Natural killer cell treated with Interleukin-12 subunit alpha and Interleukin-12 subunit beta and Interleukin-15 and Interleukin-18, amount 100 ng/mL, for 72 hours (primary cell): ENCODE measurements around the gene PRKCA. TPM values are rescaled to one million over a fixed set of nuclear protein-coding genes. Genes with fewer than 3 reads are reported as not detected.
"Not testable (repeated sequence)": the region's sequence is repeated elsewhere in the genome, so short reads cannot be mapped to it uniquely, and the experiment has no call there.

Experiments used
- ATAC-seq, 2 donors: fragments of 150-1000 bp; cut with Tn5 transposase in 1 of 2; sonication (Bioruptor Pico), chemical (Tn5 transposase) in 1 of 2; 2 replicates each; pipeline ENCODE4 v1.10.0; 2021
- DNase-seq: peaks from one replicate; pipeline ENCODE4 v3.0.0; 2022; ENCODE audit warnings: low spot score
- H3K27ac Mint-ChIP-seq, 2 donors: 1 replicate in 1 of 2; 2 replicates in 1 of 2; pipeline ENCODE4 v1.8.0; 2022; ENCODE audit warnings: mixed read lengths in 2 of 2, mild to moderate bottlenecking in 1 of 2, moderate library complexity in 1 of 2
- H3K27me3 Mint-ChIP-seq, 2 donors: 1 replicate in 1 of 2; 2 replicates in 1 of 2; pipeline ENCODE4 v1.8.0; 2022; ENCODE audit warnings: mixed read lengths in 2 of 2
- H3K36me3 Mint-ChIP-seq: one replicate; pipeline ENCODE4 v1.8.0; 2022; ENCODE audit warnings: mixed read lengths
- H3K4me1 Mint-ChIP-seq, 2 donors: 1 replicate in 1 of 2; 2 replicates in 1 of 2; pipeline ENCODE4 v1.8.0; 2022; ENCODE audit warnings: low read depth in 2 of 2, mixed read lengths in 2 of 2, mild to moderate bottlenecking in 1 of 2
- H3K4me3 Mint-ChIP-seq: one replicate; pipeline ENCODE4 v1.8.0; 2022; ENCODE audit warnings: mixed read lengths
- H3K9me3 Mint-ChIP-seq: 2 replicates; pipeline ENCODE4 v1.8.0; 2022; ENCODE audit warnings: mixed read lengths
- total RNA-seq, 2 donors: library from RNA; stranded (reverse); gene quantifications; one replicate each; pipeline ENCODE4 v1.2.3, GENCODE V29; 2022

PRKCA gene
- total RNA-seq, 2 donors from 2014 or later: 31.1 to 41.1 TPM

DNA sequence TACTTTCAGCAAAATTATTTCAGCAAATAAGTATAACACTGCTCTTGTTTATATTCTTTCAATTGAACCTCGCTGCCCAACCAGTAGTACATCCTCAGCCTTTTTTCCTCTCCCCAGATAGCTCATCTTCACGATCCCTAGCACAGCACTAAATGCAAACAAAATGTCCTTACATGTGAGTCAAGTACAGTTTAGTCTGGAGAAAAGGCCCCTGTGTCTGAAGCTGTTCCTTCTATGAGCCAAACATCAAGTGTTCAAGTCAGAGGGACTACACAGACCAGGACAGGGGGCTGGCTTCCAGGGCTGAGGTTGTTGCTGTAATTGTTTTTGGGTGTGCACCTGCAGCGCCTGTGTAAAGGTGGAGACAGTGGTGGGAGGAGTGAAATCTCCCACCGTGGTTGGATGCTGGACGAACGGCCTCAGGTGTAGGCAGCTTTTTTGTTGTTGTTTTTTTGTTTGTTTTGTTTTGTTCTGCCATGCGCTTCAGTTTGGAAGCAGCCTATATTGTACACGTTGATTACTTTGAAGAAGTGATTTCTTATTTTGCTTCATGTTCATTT lies 147.1 kb downstream of the PRKCA start:
- H3K36me3 Mint-ChIP-seq: no peaks in the 10 kb centered on the region
- no peaks in the 10 kb centered on the region for H3K27me3 Mint-ChIP-seq
- peaks cover 0 to 7% of the 10 kb centered on the region in 2 donors for H3K4me1 Mint-ChIP-seq
- DNase-seq: no peak
- no peaks in the 10 kb centered on the region for H3K9me3 Mint-ChIP-seq
- peak overlapping the region in 1 of 2 donors; percentile 6 for H3K27ac Mint-ChIP-seq
- ATAC-seq: no peak
- H3K4me3 Mint-ChIP-seq: no peak overlapping the region

DNA sequence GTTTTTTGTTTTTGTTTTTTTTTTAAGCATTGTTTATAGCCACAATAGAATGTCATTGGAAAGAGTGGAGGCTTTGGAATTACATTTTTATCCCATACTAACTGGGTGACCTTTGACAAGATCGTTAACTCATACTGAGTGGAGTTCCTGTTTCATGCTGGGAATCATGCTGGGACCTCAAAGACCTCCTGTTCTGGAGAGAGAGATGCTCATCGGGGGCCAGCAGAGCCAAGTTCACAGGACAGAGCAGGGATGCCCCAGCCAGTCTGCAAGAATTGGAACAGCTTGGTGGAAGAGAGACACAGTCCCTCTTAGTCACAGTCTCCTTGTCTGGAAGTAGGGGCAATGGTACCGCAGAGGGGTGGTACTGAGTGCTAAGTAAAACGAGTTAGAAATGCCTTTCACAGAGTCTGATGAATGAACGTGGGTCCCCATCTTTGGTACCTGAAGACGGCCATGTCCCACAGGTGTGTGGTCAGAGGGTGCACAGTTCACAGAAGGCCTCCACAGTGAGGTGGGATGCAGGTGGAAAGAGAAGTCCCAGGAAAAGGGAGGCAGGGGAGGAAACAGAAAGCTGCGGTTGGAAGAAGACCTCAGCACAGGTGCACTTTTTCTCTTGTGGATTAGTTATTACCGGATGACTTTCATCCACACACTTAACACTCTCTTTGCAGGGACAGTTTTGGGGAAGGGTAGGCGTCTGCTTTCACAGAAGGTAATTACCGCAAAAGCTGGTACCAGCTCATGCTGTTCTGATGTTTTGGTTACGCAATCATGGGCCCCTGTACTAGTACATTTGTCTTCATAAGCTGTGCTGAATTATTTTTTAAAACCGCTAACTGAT lies 147.8 kb downstream of the PRKCA start:
- Mint-ChIP-seq H3K36me3 (no peaks in the 10 kb centered on the region), H3K4me3 (no peak overlapping the region), H3K9me3 (no peaks in the 10 kb centered on the region), H3K4me1 (peaks cover 0 to 7% of the 10 kb centered on the region in 2 donors), H3K27me3 (no peaks in the 10 kb centered on the region), H3K27ac (peak overlapping the region in 1 of 2 donors; percentile 6)
- DNase-seq (no peak), ATAC-seq (no peak)

DNA sequence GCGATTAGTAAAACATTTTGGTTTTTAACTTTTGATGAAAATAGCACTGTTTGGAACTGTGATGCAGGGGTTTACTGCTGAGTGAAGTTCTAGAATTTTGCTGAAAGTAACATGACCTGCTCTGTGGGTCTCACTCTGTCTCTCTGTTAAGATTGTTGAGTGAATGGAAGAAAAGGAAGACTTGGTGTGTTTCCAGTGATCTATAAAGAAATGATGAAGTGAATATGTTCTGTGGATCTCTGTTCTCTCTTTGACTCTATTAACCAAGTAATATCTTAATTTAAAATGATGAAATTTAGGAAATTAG lies 148.4 kb downstream of the PRKCA start:
- H3K4me3 Mint-ChIP-seq: no peak overlapping the region
- H3K27ac Mint-ChIP-seq: no peak overlapping the region
- H3K9me3 Mint-ChIP-seq: no peaks in the 10 kb centered on the region
- H3K36me3 Mint-ChIP-seq: no peaks in the 10 kb centered on the region
- no peak for ATAC-seq
- H3K4me1 Mint-ChIP-seq: peaks cover 0 to 7% of the 10 kb centered on the region in 2 donors
- no peaks in the 10 kb centered on the region for H3K27me3 Mint-ChIP-seq
- no peak for DNase-seq

DNA sequence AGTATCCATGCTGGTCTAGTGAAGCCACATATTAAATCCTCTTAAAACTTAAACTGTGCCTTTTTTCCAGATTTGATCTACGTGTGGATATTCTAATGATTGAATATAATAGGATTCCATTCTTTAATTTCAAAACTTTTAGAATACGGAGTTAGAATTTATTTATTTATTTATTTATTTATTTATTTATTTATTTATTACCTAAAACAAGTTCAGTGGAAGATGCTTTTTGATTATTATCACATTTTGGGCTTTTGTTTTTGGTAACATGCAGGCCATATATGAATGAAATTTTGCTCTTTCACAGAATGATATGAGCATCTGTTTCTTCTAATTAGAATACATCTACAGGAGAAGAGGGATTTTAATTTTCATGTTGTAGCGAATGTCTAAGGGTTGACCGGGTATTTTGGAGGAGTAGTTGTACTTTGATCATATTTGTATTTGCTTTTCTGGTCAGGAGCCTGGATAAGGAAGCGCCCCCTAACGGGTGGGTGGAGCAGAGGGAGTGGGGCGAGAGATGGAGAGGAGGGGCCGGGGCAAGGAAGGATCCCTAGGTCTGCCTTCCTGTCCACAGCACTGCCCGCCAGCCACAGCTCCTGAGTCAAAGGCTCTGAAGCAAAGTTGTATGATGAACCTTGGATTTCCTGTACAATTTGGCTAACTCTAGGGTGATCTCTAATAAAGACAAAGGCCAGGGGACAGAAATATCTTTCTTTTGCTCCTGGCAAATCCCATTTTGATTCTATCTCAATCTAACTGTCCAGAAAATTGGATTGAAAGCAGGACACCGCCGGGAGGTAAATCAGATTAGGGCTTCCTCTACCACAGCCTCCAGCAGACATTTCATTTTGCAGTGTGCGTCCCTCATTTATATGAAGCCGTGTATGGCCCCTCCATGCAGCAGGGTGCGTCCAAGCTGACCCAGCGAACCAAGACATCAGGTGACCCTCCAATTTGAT lies 149.1 kb downstream of the PRKCA start:
- Mint-ChIP-seq H3K4me1 (peaks cover 0 to 7% of the 10 kb centered on the region in 2 donors), H3K27me3 (no peaks in the 10 kb centered on the region), H3K9me3 (no peaks in the 10 kb centered on the region), H3K27ac (no peak overlapping the region), H3K4me3 (no peak overlapping the region), H3K36me3 (no peaks in the 10 kb centered on the region)
- ATAC-seq: no peak
- DNase-seq: no peak

DNA sequence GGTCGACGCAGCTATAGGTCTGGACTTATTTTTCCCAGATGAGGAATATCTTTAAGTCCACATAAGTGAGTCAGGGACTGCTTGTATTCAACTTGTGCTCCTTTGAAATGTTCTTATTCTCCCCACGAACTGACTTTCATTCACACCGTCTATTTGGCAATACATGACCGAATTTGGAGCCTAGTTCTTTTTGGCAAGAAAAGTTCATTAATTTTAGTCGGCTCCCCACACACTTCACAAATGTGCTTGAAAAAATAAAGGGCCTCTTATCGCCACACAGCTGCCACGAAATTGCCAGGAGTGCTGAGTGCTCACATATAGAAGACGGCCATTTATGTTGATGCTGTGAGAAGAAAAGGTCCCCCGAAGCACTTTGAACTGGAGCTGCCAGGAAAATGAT lies 152.6 kb downstream of the PRKCA start:
- DNase-seq: no peak
- Mint-ChIP-seq H3K27ac (no peak overlapping the region), H3K4me1 (peaks cover 0 to 9% of the 10 kb centered on the region in 2 donors), H3K9me3 (peaks cover 9% of the 10 kb centered on the region), H3K36me3 (peaks cover 11% of the 10 kb centered on the region), H3K4me3 (no peak overlapping the region), H3K27me3 (no peaks in the 10 kb centered on the region)
- ATAC-seq: no peak

DNA sequence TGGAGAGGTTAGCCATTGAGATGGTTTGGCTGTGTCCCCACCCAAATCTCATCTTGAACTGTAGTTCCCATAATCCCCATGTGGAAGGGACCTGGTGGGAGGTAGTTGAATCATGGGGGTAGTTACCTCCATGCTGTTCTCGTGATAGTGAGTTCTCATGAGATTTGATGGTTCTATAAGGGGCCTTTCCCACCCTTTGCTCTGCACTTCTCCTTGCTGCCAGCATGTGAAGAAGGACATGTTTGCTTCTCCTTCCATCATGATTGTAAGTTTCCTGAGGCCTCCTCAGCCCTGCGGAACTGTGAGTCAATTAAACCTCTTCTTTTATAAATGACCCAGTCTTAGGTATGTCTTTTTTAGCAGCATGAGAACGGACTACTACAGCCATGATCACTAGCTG lies 155.1 kb downstream of the PRKCA start:
- H3K27ac Mint-ChIP-seq, ATAC-seq, DNase-seq, H3K4me3 Mint-ChIP-seq, H3K27me3 Mint-ChIP-seq, H3K9me3 Mint-ChIP-seq: not testable (repeated sequence)
- peaks cover 0 to 14% of the 10 kb centered on the region in 2 donors for H3K4me1 Mint-ChIP-seq
- H3K36me3 Mint-ChIP-seq: peaks cover 11% of the 10 kb centered on the region

DNA sequence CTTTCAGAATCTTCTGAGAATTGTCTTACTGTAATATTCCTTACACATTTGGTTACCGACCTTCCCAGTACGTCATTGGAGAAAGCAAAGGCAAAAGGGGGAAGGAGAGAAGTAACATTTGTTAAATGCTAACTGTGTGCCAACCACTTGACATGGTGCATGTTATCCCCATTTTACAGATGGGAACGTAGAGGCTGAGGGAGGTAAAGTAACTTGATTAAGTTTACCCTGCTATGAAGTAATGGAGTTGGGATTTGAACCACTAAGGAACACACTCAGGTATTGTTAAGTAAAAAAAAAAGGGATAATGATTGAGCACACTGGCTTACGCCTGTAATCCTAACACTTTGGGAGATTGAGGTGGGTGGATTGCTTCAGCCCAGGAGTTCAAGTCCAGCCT lies 156.4 kb downstream of the PRKCA start:
- no peak overlapping the region for H3K27ac Mint-ChIP-seq
- H3K36me3 Mint-ChIP-seq: peaks cover 11% of the 10 kb centered on the region
- H3K4me3 Mint-ChIP-seq: no peak overlapping the region
- no peak for ATAC-seq
- peaks cover 9% of the 10 kb centered on the region for H3K9me3 Mint-ChIP-seq
- no peaks in the 10 kb centered on the region for H3K27me3 Mint-ChIP-seq
- no peak for DNase-seq
- peaks cover 0 to 16% of the 10 kb centered on the region in 2 donors for H3K4me1 Mint-ChIP-seq

DNA sequence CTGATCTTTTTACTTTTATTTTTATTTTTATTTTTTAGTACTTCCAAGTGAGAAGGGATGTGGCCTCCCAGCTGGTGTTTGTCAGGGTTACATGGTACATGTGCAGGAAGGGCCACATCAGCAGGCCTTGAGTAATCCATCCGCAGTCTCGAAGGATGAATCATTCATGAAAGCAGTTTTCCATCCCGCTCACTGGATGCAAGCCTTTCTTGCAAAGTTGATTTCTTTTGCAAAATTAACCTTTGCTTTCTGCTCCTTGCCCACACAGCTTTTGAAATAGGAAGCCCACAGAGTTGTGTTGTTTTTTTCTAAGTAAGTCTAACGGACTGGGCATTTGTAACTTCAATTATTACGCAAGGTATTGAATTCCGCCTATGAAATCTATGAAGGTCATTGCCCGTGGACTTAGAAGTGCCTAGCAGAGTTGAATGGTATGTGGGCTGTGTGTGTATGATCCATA lies 157.4 kb downstream of the PRKCA start:
- H3K9me3 Mint-ChIP-seq: peaks cover 9% of the 10 kb centered on the region
- no peak overlapping the region for H3K27ac Mint-ChIP-seq
- H3K4me3 Mint-ChIP-seq: no peak overlapping the region
- no peaks in the 10 kb centered on the region for H3K27me3 Mint-ChIP-seq
- peaks cover 11% of the 10 kb centered on the region for H3K36me3 Mint-ChIP-seq
- ATAC-seq (no peak), DNase-seq (no peak)
- peaks cover 0 to 15% of the 10 kb centered on the region in 2 donors for H3K4me1 Mint-ChIP-seq

DNA sequence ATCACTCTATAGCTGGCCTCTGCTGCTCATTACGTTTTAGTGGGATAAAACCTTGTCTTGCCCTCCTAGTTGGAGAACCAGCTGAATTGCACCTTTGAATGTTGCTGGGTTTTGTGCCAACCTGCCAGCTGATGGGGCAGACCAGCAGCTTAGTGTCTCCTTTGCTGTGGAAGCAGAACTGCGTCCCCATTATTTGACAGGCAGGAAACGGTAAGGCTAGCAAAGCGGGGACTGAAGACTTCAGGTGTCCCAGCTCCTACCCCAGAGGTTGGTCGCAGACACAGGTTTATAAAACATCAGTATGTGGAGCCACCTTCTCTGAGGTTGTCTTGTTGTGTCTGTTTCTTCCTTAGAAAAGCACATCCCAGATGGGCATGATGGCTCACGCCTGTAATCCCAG lies 158.1 kb downstream of the PRKCA start:
- no peak for ATAC-seq
- Mint-ChIP-seq H3K4me3 (no peak overlapping the region), H3K27ac (no peak overlapping the region), H3K27me3 (no peaks in the 10 kb centered on the region), H3K36me3 (peaks cover 11% of the 10 kb centered on the region), H3K9me3 (peaks cover 9% of the 10 kb centered on the region), H3K4me1 (peaks cover 0 to 15% of the 10 kb centered on the region in 2 donors)
- DNase-seq: no peak

DNA sequence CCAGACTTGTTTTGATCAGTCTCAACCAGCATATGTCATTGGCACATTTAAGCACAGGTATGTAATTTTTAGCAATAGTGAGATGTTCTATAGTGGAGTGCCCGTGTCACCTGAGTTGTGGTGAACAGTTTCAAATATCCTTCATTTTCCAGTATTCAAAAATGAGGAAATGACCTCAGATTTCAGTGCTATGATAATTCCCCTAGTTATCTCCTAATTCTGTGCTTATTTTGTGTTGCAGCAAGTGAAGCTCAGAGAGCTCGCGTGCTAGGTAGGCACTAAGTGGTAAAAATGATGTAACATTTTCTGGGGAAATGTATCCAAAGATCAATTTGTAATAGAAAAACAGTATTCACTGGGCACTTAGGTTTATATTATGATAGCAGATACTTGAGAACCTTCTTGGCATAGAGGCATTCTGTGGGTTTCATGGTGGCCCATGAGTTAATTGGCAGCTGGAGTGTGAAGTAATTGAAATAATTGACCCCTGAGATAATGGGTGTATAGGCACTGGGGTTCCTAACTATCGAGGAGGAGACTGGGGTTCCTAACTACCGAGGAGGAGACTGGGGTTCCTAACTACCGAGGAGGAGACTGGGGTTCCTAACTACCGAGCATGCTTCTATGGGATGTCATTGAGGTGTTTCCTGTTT lies 159.1 kb downstream of the PRKCA start:
- no peak for DNase-seq
- H3K27me3 Mint-ChIP-seq: no peaks in the 10 kb centered on the region
- H3K4me3 Mint-ChIP-seq: no peak overlapping the region
- peak overlapping the region in 1 of 2 donors; percentile 21 for H3K27ac Mint-ChIP-seq
- H3K36me3 Mint-ChIP-seq: peaks cover 11% of the 10 kb centered on the region
- peaks cover 7 to 19% of the 10 kb centered on the region in 2 donors for H3K4me1 Mint-ChIP-seq
- ATAC-seq: no peak
- H3K9me3 Mint-ChIP-seq: peaks cover 9% of the 10 kb centered on the region

DNA sequence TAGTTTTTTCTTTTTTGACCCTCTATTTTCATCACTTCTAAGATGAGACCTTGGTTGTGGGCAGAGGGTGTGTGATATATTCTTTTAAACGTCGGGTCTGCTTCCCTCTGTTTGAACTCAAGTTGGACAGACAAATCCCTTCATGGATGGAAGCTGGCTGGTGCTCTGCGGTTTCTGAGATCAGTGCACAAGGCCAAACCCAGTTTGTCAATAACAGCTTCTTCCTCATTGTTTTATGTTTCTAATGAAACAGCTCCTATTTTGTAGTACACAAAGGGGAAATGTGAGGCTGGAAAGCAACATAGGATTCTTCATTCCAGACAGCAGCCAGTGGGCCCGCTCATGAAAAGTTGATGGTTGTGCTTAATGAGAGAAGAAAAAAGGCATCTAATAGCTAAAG lies 159.6 kb downstream of the PRKCA start:
- Mint-ChIP-seq H3K9me3 (peaks cover 5% of the 10 kb centered on the region), H3K4me3 (no peak overlapping the region), H3K4me1 (peaks cover 12 to 22% of the 10 kb centered on the region in 2 donors), H3K27me3 (no peaks in the 10 kb centered on the region), H3K27ac (no peak overlapping the region), H3K36me3 (peaks cover 9% of the 10 kb centered on the region)
- ATAC-seq (no peak), DNase-seq (no peak)

DNA sequence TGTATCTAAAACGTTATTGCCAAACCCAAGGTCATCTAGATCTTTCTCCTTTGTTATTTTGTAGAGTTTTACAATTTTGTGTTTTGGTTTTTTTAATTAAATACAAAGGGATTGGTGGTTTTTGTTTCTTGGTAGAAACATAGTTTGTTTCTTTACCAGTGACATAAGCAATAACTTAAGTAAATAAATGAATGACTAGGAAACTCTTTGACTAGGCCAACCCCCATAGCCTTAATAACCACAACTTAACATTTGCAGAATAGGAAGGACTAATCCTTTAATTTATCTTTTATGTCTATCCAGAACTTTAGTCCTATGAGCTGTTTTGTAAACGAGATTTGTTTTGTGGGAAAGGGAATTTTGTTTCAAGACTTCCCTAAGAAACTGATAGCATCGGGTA lies 162.5 kb downstream of the PRKCA start:
- Mint-ChIP-seq H3K4me1 (peaks cover 32 to 35% of the 10 kb centered on the region in 2 donors), H3K27ac (no peak overlapping the region), H3K4me3 (no peak overlapping the region), H3K9me3 (no peaks in the 10 kb centered on the region), H3K27me3 (no peaks in the 10 kb centered on the region), H3K36me3 (no peaks in the 10 kb centered on the region)
- ATAC-seq: no peak
- DNase-seq: no peak

DNA sequence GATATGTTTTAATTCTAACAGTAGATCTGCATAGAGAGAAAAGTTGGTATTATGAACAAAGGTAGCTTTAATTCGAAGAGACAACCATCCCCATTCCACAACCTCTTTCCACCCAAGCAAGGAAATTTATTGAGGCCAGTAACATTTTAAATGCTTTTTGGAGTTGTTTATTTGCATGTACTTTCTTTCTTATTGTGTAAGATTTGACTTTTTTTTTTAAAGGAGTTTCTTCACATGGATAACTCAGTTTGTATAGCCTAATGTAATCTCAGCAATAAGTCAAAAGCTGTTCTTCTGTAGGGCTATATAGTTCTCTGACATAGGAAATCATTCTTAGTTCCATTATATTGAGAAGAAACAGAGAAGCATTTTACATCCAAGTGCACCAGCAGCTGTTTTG lies 163.3 kb downstream of the PRKCA start:
- Mint-ChIP-seq H3K4me1 (peaks cover 33 to 40% of the 10 kb centered on the region in 2 donors), H3K27me3 (no peaks in the 10 kb centered on the region), H3K27ac (peak overlapping the region; percentile 73 to 85)

More for the DNA sequence above, 163.3 kb downstream of the PRKCA start:
- H3K4me3 Mint-ChIP-seq: peak overlapping the region; percentile 37
- no peak for ATAC-seq
- no peaks in the 10 kb centered on the region for H3K9me3 Mint-ChIP-seq
- DNase-seq: no peak
- H3K36me3 Mint-ChIP-seq: no peaks in the 10 kb centered on the region
